ENCODE data around the gene CELSR3.

- TF ChIP-seq POLR2A (IDR thresholded peaks at IDR 0.05) (no peak), CTCF (IDR thresholded peaks at IDR 0.05) (no peak), EP300 (IDR thresholded peaks at IDR 0.05) (no peak), POLR2AphosphoS5 (IDR thresholded peaks at IDR 0.05) (no peak)
Measured at GRCh38 chr3:48617559-48617958, 45.1 kb downstream of the CELSR3 start.

Measured in sigmoid colon (tissue), 4 donors.